SJCRH30 (cell line): ENCODE results near the gene C10orf62. TPM values are rescaled to one million over a fixed set of nuclear protein-coding genes. Genes with fewer than 3 reads are reported as not detected.
A peak's percentile ranks its signal among the peaks of the same experiment; 100 is the strongest.
"Not testable (repeated sequence)": the region's sequence is repeated elsewhere in the genome, so short reads cannot be mapped to it uniquely, and the experiment has no call there.

Experiments used
- DNase-seq, 2 experiments: peaks; one replicate each; pipeline ENCODE4 v3.0.0-alpha.2; 2015 to 2020
- H3K27ac ChIP-seq: fragments of 250-450 bp; sonication (Bioruptor Pico); 2 replicates; pipeline ENCODE4 v1.5.1; 2020; ENCODE audit warnings: mild to moderate bottlenecking, moderate library complexity
- H3K27me3 ChIP-seq: fragments of 250-450 bp; sonication (Bioruptor Pico); 2 replicates; pipeline ENCODE4 v1.5.1; 2020; ENCODE audit warnings: mild to moderate bottlenecking, moderate library complexity
- H3K36me3 ChIP-seq: fragments of 250-450 bp; sonication (Bioruptor Pico); 2 replicates; pipeline ENCODE4 v1.5.1; 2020; ENCODE audit warnings: mild to moderate bottlenecking, moderate library complexity
- H3K4me1 ChIP-seq: fragments of 250-450 bp; sonication (Bioruptor Pico); 2 replicates; pipeline ENCODE4 v1.5.1; 2020; ENCODE audit warnings: mild to moderate bottlenecking, moderate library complexity
- H3K4me3 ChIP-seq: fragments of 250-450 bp; sonication (Bioruptor Pico); 2 replicates; pipeline ENCODE4 v1.5.1; 2020; ENCODE audit warnings: mild to moderate bottlenecking, moderate library complexity
- H3K9me3 ChIP-seq: fragments of 250-450 bp; sonication (Bioruptor Pico); replicated peaks from 2 replicates; pipeline ENCODE4 v1.5.1; 2020; ENCODE audit warnings: mild to moderate bottlenecking, moderate library complexity
- total RNA-seq: library from RNA; depleted of rRNA; stranded (reverse); fragments of >200 nt; shearing (Covaris generic); gene quantifications from 2 replicates; pipeline ENCODE4 v1.2.3, GENCODE V29; 2014

The C10orf62 gene
- total RNA-seq, 1 experiment from 2014 or later, result 0.75 TPM

DNA sequence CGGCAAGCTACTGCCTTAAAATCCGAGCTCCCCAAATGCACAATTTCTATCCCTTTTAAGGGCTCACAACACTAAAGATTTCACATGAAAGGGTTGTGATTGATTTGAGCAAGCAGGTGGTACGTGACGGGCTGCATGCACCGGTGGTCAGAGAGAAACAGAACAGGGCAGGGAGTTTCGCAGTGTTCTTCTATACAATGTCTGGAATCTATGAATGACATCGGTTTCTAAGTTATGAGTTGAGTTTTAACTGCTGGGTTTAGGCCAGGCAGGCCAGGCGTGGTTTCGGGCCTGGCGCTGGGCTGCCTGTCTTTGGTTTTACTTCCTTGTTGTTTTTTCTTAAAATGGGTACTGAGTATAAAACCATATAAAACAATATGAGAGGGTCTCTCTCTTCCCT, 34.0 kb upstream of the C10orf62 start:
- not testable (repeated sequence) for H3K9me3 ChIP-seq, DNase-seq, H3K4me3 ChIP-seq, H3K27ac ChIP-seq, H3K27me3 ChIP-seq, H3K36me3 ChIP-seq
- peaks cover 11% of the 10 kb centered on the region for H3K4me1 ChIP-seq

DNA sequence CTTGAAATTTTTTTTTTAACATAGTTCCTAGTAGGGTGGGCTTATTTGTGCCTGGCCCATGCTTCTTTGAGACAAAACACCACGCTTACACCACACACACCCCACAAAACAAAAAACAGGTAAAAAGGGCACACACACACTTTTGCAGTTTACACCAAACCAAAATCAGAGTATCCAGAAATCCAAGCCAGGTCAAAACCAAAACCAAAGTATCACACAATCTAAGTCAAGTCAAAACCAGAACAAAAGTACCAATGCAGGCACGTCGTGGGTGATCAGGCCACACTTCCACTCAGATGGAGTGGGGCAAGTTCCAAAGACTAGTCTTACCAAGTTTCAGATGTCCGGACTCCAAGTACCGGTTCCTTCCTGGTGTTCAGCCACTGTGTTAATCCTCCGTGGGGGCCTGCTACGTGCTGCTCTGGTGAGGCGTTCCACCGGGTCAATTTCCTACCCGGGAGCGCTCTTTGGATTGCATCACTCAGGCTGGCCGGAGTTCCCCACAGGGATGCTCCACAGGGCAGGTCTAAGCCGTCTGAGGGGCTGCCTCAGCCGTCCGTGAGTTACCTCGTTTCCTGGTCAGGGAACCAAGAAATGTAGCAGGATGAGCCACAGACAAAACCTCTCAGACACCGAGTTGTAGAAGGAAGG, 28.7 kb upstream of the C10orf62 start:
- not testable (repeated sequence) for H3K27ac ChIP-seq, H3K9me3 ChIP-seq, H3K4me3 ChIP-seq, DNase-seq, H3K4me1 ChIP-seq, H3K27me3 ChIP-seq, H3K36me3 ChIP-seq

- H3K27ac ChIP-seq, DNase-seq, H3K36me3 ChIP-seq, H3K4me3 ChIP-seq, H3K9me3 ChIP-seq, H3K27me3 ChIP-seq, H3K4me1 ChIP-seq: not testable (repeated sequence)
Measured at GRCh38 chr10:97561386-97562077, 28.0 kb upstream of the C10orf62 start.

- H3K4me3 ChIP-seq, H3K4me1 ChIP-seq, H3K36me3 ChIP-seq, H3K9me3 ChIP-seq, DNase-seq, H3K27ac ChIP-seq, H3K27me3 ChIP-seq: not testable (repeated sequence)
Measured at GRCh38 chr10:97562329-97562728, 27.2 kb upstream of the C10orf62 start.

DNA sequence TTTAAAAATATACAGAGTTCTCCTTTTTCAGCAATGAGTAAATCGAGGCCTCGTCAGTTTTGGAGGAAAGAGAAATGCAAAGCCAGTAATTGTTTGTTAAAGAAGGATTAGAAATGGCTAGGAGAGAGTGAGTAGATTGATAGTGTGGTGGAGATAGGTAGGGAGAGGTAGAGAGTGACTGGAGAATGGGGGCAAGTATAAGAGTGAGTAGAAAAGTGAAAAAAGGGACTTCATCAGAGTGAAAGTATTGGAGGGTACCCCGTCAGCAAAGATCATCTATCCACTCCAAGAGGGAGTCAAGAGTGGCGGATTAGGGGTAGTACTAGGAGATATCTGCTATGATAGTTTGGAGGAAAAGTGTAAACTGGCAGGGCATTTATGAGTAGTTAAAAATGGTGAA, 26.2 kb upstream of the C10orf62 start:
- H3K36me3 ChIP-seq, result no peaks in the 10 kb centered on the region
- no peaks in the 10 kb centered on the region for H3K27me3 ChIP-seq
- peaks cover 5% of the 10 kb centered on the region; the same call in 1 of the 2 replicates for H3K9me3 ChIP-seq
- DNase-seq, result no peak
- H3K4me1 ChIP-seq, result no peaks in the 10 kb centered on the region
- no peak overlapping the region for H3K4me3 ChIP-seq
- no peak overlapping the region for H3K27ac ChIP-seq

DNA sequence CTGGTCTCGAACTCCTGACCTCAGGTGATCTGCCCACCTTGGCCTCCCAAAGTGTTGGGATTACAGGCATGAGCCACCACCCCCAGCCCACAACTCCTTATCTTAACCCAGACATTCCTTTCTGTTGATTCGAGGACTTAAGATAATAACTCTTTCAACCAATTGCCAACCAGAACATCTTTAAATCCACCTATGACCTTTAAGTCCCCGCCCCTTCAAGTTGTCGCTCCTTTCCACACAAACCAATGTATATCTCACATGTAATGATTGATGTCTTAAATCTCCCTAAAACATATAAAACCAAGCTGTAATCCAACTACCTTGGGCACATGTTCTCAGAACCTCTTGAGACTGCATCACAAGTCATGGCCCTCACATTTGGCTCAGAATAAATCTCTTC, 24.7 kb upstream of the C10orf62 start:
- peaks cover 5% of the 10 kb centered on the region; the same call in 1 of the 2 replicates for H3K9me3 ChIP-seq
- no peak overlapping the region for H3K4me3 ChIP-seq
- no peaks in the 10 kb centered on the region for H3K36me3 ChIP-seq
- DNase-seq, result no peak
- H3K27me3 ChIP-seq, result no peaks in the 10 kb centered on the region
- peaks cover under 1% of the 10 kb centered on the region for H3K4me1 ChIP-seq
- no peak overlapping the region for H3K27ac ChIP-seq

DNA sequence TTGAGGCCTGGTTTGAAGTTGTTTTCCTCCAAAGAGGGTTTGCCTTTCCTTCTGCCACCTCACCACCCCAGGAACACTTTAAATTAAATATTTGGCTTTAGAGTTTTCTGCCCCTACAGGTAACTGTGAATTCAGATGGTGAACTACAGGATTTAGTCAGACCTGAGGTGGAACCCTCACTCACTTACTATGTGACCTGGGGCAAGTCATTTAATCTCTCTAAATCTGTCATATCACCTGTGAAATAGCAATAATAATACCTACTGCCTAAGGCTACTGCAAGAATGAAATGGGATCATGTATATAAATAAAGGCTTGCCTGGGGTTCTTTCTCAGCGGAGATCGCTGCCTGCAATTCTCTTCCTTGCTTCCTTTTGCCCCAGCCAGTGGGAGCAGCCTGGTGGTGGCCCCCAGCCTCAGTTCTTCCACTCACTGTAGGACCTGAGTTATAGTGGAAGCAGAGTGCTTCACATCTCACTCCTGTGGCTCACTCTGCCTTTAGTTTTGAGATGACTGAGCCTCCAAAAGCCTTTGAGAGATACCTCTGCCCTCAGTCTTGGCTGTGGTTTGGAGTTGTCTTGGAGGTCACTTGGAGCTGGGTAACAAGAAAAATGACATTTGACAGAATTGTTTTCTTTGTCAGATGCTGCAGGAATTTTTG, 23.1 kb upstream of the C10orf62 start:
- Histone ChIP-seq H3K36me3 (no peaks in the 10 kb centered on the region), H3K4me1 (peaks cover 16% of the 10 kb centered on the region), H3K9me3 (peaks cover 5% of the 10 kb centered on the region; the same call in 1 of the 2 replicates), H3K27ac (no peak overlapping the region), H3K4me3 (no peak overlapping the region), H3K27me3 (no peaks in the 10 kb centered on the region)
- no peak for DNase-seq

- Histone ChIP-seq H3K27ac (no peak overlapping the region), H3K27me3 (no peaks in the 10 kb centered on the region), H3K4me3 (no peak overlapping the region), H3K4me1 (peaks cover 30% of the 10 kb centered on the region), H3K9me3 (no peaks in the 10 kb centered on the region; the same call in 1 of the 2 replicates), H3K36me3 (no peaks in the 10 kb centered on the region)
- DNase-seq, result no peak
Measured at GRCh38 chr10:97567891-97568290, 21.6 kb upstream of the C10orf62 start.

- Histone ChIP-seq H3K4me3 (no peak overlapping the region), H3K27me3 (no peaks in the 10 kb centered on the region), H3K27ac (peak overlapping the region; percentile 55), H3K36me3 (no peaks in the 10 kb centered on the region), H3K4me1 (peaks cover 40% of the 10 kb centered on the region), H3K9me3 (no peaks in the 10 kb centered on the region)
- no peak for DNase-seq
Measured at GRCh38 chr10:97570146-97570788, 19.3 kb upstream of the C10orf62 start.

DNA sequence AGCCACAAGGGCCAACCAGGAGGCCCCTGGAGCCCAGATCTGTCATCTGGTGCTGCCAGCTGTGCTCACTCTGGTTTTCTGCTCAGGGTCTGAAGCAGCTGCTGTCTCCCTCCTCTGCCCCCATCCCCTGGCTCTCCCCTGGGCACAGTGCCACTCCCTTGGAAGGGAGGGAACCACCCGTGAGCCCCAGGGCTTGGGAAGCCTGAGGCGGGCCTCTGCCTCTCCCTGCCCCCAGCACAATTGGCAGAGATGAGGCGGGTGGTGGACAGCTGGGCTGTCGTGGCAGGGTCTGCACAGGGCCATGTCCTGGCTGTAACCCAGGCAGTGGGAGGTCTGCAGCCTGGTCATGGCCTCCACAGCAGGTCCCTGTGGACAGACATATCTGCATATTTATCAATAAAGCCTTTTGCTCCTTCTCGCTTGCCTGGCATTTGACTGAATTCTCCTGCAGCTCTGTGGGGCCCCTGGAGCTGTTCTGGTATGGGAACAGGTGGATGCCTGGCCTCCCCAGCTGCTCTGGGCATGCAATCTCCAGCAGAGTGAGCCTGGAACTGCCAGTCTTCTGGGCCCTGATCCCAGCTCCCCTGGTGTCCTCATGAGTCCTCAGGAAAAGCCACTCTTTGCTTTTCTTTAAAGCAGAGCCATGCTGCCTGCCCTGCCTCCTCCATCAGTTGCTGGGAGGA, 18.6 kb upstream of the C10orf62 start:
- Histone ChIP-seq H3K9me3 (no peaks in the 10 kb centered on the region), H3K27ac (peak overlapping the region; percentile 55)
- peak; percentile 88 for DNase-seq

GRCh38 chr10:97571622-97572021, 17.9 kb upstream of the C10orf62 start:
- no peak for DNase-seq

More for the DNA sequence above, 18.6 kb upstream of the C10orf62 start:
- peaks cover 40% of the 10 kb centered on the region for H3K4me1 ChIP-seq
- H3K27me3 ChIP-seq, result no peaks in the 10 kb centered on the region
- no peak overlapping the region for H3K4me3 ChIP-seq
- H3K36me3 ChIP-seq, result no peaks in the 10 kb centered on the region

GRCh38 chr10:97572214-97572989, 17.1 kb upstream of the C10orf62 start, which contains the start of gene ANKRD2:
TSS of gene ANKRD2 (plus strand) at chr10:97572779. CDS start at chr10:97572789, 10 bp downstream.
- peak; percentile 82 to 88 for DNase-seq
- peaks cover 40% of the 10 kb centered on the region for H3K4me1 ChIP-seq

More at GRCh38 chr10:97571622-97572021, 17.9 kb upstream of the C10orf62 start:
- Histone ChIP-seq H3K4me1 (peaks cover 40% of the 10 kb centered on the region), H3K9me3 (no peaks in the 10 kb centered on the region), H3K27me3 (no peaks in the 10 kb centered on the region), H3K36me3 (no peaks in the 10 kb centered on the region), H3K27ac (peak overlapping the region; percentile 55), H3K4me3 (no peak overlapping the region)

GRCh38 chr10:97573021-97573420, 16.5 kb upstream of the C10orf62 start:
- DNase-seq, result peak; percentile 33 to 35
- peaks cover 40% of the 10 kb centered on the region for H3K4me1 ChIP-seq
- peak overlapping the region; percentile 55; the same call in 1 of the 2 replicates for H3K27ac ChIP-seq
- H3K4me3 ChIP-seq, result no peak overlapping the region
- H3K36me3 ChIP-seq, result no peaks in the 10 kb centered on the region
- H3K9me3 ChIP-seq, result no peaks in the 10 kb centered on the region
- H3K27me3 ChIP-seq, result no peaks in the 10 kb centered on the region

More at GRCh38 chr10:97572214-97572989, 17.1 kb upstream of the C10orf62 start, which contains the start of gene ANKRD2:
- Histone ChIP-seq H3K27me3 (no peaks in the 10 kb centered on the region), H3K27ac (peak within 1 kb of the TSS; percentile 55), H3K36me3 (no peaks in the 10 kb centered on the region), H3K4me3 (no peak within 1 kb of the TSS), H3K9me3 (no peaks in the 10 kb centered on the region)

DNA sequence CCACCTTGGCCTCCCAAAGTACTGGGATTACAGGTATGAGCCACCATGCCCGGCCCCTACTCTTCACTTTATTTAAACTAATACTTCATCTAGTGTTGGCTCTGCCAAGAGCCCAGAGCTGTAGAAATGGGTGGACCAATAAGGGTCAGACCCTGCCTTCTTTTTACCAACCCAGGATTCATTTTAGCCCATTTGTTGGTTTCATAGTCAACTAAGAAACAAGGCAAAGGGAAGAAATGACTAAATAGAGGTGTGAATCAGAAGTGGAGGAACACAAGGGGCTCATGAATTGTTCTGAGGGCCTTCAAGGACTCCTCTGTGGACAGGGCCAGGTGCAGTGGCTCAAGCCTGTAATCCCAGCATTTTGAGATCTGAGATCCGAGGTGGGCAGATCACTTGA, 15.8 kb upstream of the C10orf62 start:
- H3K36me3 ChIP-seq, result no peaks in the 10 kb centered on the region
- peaks cover 40% of the 10 kb centered on the region for H3K4me1 ChIP-seq
- H3K27me3 ChIP-seq, result no peaks in the 10 kb centered on the region
- DNase-seq, result no peak
- no peaks in the 10 kb centered on the region for H3K9me3 ChIP-seq
- H3K4me3 ChIP-seq, result no peak overlapping the region
- H3K27ac ChIP-seq, result no peak overlapping the region
